ENCODE data around the gene DPYSL5.
"Not testable (repeated sequence)": the region's sequence is repeated elsewhere in the genome, so short reads cannot be mapped to it uniquely, and the experiment has no call there.

Gene DPYSL5

DNA sequence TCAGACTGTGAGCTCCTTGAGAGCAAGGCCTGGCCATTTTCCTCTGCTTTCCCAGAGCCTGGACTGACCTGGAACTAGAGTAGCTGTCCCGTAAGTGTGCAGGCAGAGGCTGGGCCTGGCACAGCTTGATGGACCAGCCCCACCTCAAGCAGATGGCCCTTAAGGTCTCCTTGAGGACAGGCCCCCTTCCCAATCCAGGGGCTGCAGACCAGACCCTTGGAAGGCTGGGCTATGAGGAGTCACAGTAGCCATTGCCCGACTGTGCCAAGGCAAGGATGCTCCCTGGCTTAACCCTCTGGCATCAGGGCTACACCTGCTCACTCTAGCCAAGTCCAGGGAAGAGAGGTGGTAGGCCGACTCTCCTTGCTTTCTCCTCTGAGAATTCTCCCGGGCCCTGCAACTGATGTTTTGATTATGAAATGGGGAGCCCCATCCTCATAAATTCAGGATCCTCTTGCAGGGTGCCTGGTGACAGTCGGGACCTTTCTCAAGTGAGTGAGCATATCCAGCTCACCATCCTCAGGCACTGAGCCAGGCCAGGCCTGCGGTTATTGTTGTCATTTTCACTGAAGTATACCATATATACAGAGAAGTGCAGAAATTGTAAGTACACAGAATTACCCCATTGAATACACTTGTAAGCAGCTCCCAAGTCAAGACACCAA, 51.7 kb downstream of the DPYSL5 start:
- in situ Hi-C loops (cut with HindIII; ENCODE audit: low sequenced_read_pairs), result no loop called here

DNA sequence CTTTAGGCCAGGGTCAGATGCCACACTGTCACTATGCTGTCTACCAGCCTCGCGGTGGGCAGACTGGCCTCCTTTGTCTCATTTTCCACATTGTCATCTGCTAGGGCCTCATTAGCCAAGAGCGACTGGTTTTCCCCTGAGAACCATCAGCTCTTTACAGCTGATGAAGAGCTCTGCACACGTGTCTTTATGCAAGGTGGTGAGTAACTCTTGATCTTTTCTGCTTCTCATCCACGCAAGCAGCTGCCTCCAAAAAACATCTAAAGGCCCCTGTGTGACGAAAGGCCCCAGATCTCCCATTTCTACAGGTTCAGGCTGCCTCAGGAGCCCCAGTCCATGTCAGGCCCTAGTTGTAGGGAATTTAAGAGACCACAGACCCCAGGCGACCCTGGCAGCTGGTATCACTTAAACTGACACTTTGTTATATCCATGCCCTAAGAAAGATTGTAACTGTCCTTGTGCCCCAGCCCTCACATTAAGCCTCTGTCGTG, 52.9 kb downstream of the DPYSL5 start:
- in situ Hi-C loops (cut with HindIII; ENCODE audit: low sequenced_read_pairs), result no loop called here

DNA sequence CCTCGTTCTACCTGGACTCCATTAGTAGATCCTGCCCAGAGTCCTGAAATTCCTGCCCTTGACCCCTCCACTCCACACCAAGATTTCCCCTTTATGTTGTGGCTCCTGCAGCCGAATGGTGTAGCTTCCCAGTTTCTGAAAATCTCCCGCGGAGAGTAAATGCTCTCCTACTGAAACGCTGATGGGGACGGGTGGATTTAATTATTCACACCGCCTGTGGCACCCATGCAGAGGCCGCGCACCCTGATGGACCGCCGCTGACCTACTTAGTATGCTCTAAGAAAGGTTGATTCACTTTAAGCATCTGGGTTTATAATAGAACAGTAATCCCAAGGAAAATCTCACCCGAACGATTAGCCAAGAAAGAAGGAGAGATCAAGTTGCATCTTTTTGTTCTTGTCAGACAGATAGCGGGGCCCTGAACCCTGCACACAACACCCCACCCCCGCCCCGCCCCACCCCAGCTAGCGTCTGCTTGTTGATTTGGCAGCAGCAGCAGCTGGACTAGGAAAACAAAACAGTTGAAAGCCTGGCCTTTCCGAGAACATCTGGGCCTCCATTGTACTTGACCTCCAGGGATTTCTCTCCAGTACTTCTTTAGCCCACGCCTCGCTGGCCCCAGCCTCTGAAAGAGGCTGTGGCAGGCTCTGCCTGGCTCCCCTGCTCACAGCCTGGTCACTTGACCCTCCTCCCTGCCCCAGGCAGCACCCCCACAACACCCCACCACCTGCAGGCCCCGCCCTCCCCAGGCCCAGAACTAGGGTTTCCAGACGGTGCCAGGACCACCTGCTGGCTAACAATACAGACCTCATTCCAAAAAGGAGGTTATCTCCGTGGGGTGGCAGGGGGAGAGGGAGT, 53.6 kb downstream of the DPYSL5 start:
- in situ Hi-C loops (cut with HindIII; ENCODE audit: low sequenced_read_pairs), result no loop called here

DNA sequence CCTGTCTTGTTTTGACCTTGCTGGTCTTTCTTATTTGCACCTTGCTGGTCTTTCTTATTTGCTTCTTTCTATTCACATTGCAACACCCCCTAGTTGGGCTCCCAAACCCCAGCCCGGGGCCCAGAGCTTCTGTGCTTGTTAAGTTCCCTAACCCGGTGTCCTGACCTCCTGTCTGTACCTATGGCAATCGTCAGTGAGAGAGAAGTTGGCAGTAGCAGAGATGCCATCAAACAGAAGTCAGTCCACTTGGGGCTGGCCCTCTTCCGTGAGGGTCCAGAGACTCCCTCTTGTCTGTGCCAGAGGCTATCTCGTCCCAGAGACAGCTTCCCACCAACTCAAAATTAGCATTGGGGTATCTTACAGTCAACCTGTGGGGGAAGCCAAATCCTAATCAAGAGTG, 55.7 kb downstream of the DPYSL5 start:
- in situ Hi-C loops (cut with HindIII; ENCODE audit: low sequenced_read_pairs), result no loop called here

DNA sequence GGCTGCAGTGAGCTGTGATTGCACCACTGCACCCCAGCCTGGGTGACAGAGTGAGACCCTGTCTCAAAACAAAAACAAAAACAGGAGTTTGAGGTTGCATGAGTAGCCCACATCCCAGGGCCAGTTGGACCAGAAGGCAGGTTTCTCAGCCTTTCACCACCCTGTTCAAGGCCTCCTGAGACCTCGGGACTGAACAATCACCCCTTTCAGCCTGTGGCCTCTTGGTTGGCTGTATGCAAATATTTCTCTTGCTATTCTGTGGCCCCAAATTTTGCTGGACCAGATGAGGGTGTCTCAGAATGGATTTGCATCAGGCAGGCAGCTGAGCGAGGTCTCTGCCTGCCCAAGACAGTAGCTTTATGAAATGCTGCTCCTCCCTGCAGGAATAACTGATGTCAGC, 56.9 kb downstream of the DPYSL5 start:
- in situ Hi-C loops (cut with HindIII; ENCODE audit: low sequenced_read_pairs), result no loop called here

DNA sequence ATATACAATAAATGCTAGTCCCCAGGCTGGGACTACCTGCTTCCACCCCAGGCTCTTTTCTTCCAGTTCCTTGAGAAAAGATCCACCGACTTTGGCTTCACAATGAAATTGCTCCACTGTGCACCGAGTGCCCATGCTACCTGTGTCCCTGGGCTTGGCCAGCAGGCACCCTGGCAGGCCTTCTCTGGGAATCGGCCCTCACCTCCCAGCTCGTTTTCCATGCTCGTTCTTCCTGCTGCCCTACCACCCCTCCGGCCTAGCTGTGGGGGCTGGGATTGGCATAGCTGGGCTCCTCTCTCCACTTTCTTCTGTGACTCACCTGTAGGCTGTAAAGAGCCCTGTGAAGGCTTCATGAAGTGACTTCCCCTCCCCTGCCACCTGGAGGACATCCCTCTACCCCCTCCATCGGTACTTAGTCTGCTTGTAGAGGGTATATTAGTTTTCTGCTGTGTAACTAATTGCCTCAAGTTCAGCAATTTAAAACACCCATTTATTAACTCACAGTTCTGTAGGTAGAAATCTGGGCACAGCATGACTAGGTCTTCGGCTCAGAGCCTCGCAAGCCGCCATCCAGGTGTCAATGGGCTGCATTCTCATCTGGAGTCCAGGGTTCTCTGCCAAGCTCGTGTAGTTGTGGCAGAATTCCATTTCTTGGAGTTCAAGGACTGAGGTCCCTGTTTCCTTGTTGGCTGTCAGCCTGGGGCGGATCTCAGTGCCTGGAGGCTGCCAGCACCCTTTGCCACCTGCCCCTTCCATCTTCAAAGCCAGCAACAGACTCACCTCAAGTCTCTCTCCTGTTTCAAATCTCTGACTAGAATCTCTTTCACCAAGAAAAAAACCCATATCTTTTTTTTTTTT, 57.6 kb downstream of the DPYSL5 start:
- in situ Hi-C loops (cut with HindIII; ENCODE audit: low sequenced_read_pairs), result no loop called here

DNA sequence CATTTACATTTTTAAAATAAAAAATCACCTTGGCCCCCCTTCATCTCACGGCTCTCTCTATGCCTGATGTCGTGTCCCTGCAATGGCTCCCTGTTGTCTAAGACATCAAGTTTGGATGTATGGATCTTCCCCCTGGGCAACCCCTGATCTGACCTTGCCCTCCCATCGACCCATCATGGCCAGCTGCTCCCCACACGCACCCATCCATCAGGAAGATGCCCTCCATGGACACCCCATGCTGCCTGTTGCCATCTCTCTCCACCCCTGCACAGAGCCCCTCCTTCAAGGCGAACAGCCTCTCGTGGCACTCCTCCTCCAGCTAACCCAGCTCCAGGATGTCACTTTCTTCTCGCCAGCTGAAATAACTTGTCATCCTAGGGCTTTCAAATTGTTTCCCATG, 59.5 kb downstream of the DPYSL5 start:
- in situ Hi-C loops (cut with HindIII; ENCODE audit: low sequenced_read_pairs), result no loop called here

DNA sequence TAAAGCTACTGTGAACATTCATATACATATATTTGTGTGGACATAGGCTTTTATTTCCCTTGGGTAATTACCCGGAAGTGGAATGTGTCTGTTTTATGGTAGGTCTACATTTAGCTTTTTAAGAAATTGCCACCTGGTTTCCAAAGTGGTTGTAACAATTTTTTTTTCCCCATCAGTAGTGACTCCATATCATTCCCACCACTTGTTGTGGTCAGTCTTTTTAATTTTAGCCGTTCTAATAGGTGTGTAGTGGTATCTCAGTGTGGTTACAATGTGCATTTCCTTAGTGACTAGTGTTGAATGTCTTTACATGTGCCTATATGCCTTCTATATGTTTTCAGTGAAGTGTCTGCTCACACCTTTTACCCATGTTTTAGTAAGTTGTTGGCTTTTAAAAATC, 62.2 kb downstream of the DPYSL5 start:
- in situ Hi-C loops (cut with HindIII; ENCODE audit: low sequenced_read_pairs), result no loop called here

DNA sequence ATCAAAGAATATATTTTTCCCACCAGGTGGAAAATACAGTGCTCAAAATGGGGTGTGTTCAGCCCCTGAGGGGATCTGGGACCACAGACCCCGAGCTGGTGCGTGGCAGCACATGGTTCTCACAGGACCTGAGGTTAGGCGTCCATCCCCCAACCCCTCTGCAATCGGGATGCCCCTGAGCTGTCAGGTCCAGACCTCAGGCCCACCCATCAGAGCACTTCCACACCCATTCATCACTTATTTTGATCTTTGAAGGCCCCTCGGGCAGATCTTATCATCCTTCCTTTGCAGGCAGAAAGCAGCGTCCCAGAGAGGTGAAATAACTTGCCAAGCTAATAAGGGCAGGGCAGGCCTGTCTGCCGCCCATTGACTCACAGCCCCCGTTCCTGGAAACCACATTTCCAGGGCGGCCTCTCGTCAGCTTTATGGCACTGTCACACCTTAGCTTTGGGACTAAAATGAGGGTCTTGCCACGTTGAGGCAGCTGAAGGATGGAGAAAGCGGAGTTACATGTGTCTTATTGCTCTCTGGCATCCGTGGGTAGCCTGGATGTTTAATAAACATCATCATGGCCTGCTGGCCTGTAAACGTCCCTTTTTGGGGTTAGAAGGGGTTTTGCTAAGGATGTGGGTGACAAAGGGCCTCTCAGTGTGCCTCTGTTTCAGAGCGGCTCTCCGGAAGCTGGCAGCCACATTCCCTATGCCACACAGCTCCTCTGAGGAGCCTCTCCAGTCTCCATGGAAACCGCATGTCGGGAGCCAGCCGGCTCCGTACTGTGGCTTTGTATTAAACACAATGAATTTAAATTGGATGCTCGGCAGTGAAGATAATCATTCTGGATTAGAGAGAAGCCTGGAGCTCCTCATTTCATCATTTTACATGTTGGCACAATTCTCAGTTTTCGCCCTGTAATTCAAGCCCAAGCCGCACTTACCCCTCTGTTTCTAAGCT, 64.3 kb downstream of the DPYSL5 start:
- in situ Hi-C loops (cut with HindIII; ENCODE audit: low sequenced_read_pairs), result no loop called here

DNA sequence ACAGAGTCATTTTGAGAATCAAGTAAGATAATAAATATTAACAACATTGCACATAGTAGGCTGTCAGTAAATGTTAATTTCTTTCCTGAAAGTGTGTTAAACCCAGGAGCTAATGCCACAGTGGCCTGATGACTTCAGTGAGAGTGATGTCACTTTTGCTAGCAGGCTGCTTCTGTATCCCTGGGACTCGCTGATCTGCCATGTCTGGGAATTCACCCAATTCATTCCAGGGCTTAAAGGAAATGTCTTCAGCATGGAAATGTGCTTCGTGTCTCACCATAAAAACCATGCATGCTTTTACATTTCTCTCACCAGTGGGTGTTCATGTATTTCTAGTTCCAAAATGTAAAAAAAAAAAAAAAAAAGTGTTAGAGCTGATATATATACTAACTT, 65.7 kb downstream of the DPYSL5 start:
- in situ Hi-C loops (cut with HindIII; ENCODE audit: low sequenced_read_pairs), result no loop called here

DNA sequence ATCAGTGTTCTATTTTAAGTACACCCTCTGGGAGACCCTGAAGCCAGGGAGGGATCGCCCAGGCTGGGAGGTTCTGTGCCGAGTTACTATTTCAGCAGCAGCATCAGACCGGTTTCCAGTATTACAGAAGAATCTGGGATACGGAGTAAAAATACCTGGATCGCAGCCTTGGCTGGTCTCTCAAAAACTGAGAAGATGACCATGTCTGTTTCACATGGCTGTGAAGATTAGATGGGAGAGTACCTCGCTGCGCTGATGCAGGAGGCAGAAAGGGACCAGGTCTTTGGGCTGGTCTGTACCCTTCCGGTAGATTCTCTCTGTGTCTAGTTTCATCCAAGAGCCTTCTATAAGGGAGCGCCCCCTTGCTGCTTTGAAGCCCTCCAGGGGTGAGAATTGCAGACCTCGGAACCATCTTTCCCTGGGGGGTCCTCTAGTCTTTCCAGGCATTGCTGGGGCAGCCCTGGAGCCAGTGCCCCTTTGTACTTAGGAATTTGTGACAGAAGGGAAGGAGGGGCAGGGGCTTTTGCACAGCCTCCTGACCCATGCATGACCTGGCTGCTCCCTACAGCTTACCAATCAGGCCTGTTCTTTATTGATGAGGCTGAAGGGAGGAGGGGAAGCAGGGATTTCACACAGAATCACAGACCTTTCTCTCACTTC, 66.2 kb downstream of the DPYSL5 start:
- in situ Hi-C loops (cut with HindIII; ENCODE audit: low sequenced_read_pairs), result no loop called here

DNA sequence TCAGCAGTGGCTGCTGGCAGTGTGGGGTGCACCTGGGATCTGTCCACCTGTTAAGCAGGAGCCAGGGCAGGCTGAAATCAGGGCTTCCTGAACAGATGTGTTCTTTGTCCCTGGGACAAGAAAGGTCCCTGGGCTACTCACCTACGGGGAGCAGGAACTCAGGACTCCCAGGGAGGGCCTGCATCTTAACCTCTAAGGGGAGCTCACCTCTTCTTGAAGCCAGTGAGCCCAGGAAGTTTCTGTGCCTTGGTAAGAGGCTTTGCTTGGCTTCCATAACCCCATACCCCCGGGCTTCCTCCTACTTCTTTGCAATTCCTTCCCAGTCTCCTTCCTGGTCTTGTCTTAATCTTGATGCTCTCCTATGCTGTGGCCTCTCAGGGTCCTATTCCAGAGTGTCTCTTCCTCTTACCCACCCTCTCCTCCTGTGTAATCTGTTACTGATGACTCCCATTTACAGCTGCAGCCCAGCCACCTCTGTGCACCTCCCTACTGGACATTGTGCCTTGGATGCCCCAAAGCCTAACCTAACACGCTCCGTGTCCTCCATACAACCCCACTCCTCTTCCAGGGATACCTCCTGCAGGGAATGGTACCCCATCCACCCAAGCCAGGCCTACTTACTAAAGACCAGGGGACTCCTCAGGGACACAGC, 66.9 kb downstream of the DPYSL5 start:
- in situ Hi-C loops (cut with HindIII; ENCODE audit: low sequenced_read_pairs), result no loop called here

DNA sequence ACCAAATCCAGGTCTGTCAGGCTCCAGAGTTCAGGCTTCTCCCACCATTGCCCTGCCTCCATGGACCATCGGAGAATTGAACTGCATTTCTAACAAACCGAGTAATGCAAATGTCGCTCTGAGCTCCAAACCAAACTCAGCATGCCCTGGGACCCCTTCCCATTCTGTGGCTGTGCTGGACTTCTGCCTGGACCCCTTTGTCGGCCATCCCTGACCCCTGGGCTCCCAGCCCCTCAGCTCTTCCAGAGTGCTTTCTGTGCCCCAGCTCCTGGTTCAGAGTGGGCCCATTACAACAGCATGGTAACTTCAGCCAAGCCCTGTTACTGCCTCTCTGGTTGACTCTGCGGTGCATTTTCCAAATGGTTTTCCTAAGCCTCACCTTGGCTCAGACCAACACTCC, 67.4 kb downstream of the DPYSL5 start:
- in situ Hi-C loops (cut with HindIII; ENCODE audit: low sequenced_read_pairs), result no loop called here

DNA sequence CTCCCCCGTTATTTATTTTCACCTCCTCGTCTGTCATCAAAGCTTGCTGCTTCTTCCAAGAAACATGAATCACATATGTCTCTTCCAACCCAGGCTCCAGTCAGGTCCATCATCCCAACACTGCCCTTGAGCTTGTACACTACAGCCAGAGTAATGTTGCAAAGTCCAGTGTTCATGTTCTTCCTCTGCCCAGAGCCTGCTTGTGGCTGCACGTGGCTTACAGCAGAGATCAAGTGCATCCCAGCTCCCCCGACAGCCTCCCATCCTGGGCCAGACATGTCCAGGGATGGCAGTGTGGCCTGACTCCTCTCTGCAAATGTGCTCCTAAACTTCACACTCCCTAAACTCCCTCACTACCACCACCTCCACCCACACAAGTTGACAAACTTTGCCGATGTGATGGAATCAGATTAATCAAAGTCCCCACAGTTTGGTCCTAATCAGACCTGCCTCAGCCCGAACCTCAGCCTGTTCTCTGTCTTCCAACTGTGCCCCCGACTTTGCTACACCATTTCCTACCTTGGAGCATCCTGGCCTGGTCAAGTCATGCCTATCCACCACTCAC, 68.3 kb downstream of the DPYSL5 start:
- in situ Hi-C loops (cut with HindIII; ENCODE audit: low sequenced_read_pairs), result no loop called here

DNA sequence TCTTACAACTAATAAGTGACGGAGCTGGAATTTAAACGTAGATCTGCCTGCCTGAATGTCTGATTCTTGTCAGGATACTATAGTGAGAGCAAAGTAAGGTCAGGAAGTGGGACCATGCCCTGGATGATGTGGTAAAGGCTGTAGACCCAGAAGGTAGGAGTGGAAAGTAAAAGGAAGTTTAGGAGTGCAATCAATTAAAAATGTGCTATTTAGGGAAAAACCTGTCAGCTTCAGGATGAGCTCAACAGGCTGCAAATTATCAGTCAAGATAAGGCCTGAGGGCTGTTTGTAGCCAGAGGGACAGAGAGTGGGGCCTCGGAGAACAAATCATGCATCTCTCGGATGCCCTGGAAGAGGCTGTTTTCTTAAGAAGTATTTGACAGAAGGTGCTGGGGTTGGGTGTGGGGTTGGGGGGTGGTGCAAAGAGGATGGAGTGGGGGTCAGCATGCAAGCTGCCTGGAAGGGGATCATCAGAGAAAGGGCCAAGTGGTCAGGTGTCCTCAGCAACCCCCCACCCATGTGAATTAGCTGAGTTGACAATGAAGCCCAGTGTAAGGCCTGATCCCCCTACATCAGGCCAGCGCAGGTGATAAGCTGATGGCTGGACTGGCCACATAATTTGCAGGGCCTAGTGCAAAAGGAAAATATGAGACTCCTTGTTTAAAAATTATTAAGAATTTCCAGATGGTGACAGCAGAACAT, 69.4 kb downstream of the DPYSL5 start:
- in situ Hi-C loops (cut with HindIII; ENCODE audit: low sequenced_read_pairs), result no loop called here

DNA sequence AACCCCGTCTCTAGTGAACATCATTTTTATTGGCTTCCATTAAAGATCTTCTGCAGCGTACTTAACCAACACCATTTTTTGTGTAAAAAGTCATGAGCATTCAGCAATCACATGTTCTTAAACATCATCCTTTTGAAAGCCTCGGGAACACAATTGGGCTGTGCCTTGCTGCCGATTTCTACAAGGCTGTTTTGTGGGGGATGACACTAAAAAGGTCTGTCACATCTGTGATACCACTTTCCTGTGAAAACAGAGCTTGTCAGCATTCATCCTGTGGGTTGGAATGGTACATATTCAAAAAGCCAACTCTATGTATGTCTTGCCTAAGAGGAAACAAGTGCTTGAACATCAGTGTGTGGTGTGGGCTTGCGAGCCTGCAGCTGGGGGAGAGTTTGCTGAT, 73.4 kb downstream of the DPYSL5 start:
- in situ Hi-C loops (cut with HindIII; ENCODE audit: low sequenced_read_pairs), result no loop called here

DNA sequence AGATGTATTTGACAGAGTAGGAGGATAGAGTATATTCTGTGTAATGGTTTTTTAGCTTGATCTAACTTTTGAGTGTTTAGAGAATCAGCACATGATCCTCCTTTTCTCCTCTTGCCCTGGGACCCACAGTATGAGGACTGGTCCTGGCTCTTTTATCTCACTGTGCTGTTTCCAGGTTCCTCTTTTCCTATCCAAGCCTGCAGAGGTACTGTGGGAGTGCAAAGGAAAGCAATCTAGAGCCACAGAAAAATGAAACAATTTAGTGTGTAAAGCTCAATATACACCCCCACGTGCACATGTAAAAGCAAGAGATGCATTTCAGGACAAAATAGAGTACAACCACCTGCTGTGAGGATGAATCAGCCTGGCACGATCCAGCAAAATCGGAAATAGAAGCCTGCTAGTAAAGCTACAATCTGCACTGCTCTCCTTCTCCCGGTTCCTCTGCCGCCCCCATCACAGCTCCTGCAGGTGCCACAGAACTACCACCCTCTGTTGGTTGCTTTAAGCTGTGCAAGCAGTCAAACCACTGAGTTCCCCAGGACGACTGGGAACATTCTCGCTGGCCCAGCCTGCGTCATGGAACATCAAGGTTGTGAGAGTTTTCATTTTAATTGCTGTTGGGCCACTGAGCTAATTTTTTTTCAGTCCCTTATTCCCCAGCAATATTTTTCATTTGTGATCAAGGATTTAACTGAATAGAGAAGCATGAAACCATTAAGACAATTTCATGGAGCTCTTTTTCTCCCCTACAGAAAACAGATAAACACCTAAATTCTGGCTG, 74.7 kb downstream of the DPYSL5 start:
- in situ Hi-C loops (cut with HindIII; ENCODE audit: low sequenced_read_pairs), result no loop called here

DNA sequence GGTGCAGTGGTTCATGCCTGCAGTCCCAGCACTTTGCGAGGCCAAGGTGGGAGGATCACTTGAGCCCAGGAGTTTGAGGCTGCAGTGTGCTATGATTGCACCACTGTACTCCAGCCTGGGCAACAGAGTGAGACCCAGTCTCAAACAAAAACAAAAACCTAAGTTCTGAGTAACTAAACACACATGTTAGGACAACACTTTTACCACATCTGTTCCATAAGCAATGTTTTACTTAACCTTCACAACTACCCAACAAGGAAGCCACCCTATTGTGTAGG, 75.2 kb downstream of the DPYSL5 start:
- in situ Hi-C loops (cut with HindIII; ENCODE audit: low sequenced_read_pairs), result not testable (repeated sequence)
